HL-60 (cell line): Measurements from ENCODE around the gene MOB2.

Experiments used
- CTCF ChIP-seq: IDR thresholded peaks from one replicate; pipeline ENCODE4 v1.5.1; 2011; ENCODE audit warnings: low read length, control low read depth, inconsistent platforms; ENCODE audit not compliant: insufficient read depth
- POLR2AphosphoS5 ChIP-seq: IDR thresholded peaks from 2 replicates; pipeline ENCODE4 v1.6.1; 2012; ENCODE audit warnings: low read depth

GRCh38 chr11:1519028-1520010 is 32.7 kb upstream of the MOB2 start:
- TF ChIP-seq CTCF = no peak
- TF ChIP-seq POLR2AphosphoS5 = no peak
